Measurements from ENCODE around the gene ANP32D. TPM values are rescaled to one million over a fixed set of nuclear protein-coding genes. Genes with fewer than 3 reads are reported as not detected.
"Not testable (repeated sequence)": the region's sequence is repeated elsewhere in the genome, so short reads cannot be mapped to it uniquely, and the experiment has no call there.

Gene ANP32D
- total and polyA plus RNA-seq, 2 donors: 0.07 TPM; not detected in 1

GRCh38 chr12:48451372-48451771, 21.0 kb upstream of the ANP32D start:
- H3K36me3 ChIP-seq (ENCODE audit: control insufficient read depth in 2 of 2, insufficient read depth in 2 of 2, low read length in 1 of 2): no peaks in the 10 kb centered on the region
- H3K9me3 ChIP-seq (ENCODE audit: control insufficient read depth in 2 of 2, insufficient read depth in 1 of 2, low read length in 1 of 2): no peaks in the 10 kb centered on the region
- no peak for DNase-seq (ENCODE audit: low read depth in 6 of 9, low spot score in 9 of 9)
- H3K27me3 ChIP-seq (ENCODE audit: control insufficient read depth in 2 of 2, insufficient read depth in 1 of 2, low read length in 1 of 2): no peaks in the 10 kb centered on the region
- H3K27ac ChIP-seq (ENCODE audit: low read depth in 1 of 2, low read length in 1 of 2): no peak overlapping the region
- WGBS: 84% methylated on average over 1 of the region's 1 CpG
- no peak overlapping the region for H3K4me3 ChIP-seq (ENCODE audit: low read length in 2 of 2)
- H3K4me1 ChIP-seq (ENCODE audit: control insufficient read depth in 2 of 2, insufficient read depth in 2 of 2, low read length in 2 of 2): no peaks in the 10 kb centered on the region

GRCh38 chr12:48452961-48453360, 19.4 kb upstream of the ANP32D start:
- not testable (repeated sequence) for H3K9me3 ChIP-seq (ENCODE audit: control insufficient read depth in 2 of 2, insufficient read depth in 1 of 2, low read length in 1 of 2); H3K27ac ChIP-seq (ENCODE audit: low read depth in 1 of 2, low read length in 1 of 2); H3K4me3 ChIP-seq (ENCODE audit: low read length in 2 of 2); H3K27me3 ChIP-seq (ENCODE audit: control insufficient read depth in 2 of 2, insufficient read depth in 1 of 2, low read length in 1 of 2); H3K36me3 ChIP-seq (ENCODE audit: control insufficient read depth in 2 of 2, insufficient read depth in 2 of 2, low read length in 1 of 2); DNase-seq (ENCODE audit: low read depth in 6 of 9, low spot score in 9 of 9); H3K4me1 ChIP-seq (ENCODE audit: control insufficient read depth in 2 of 2, insufficient read depth in 2 of 2, low read length in 2 of 2)
- 94% methylated on average over 2 of the region's 2 CpGs for WGBS

GRCh38 chr12:48454667-48455066, 17.7 kb upstream of the ANP32D start:
- no peaks in the 10 kb centered on the region for H3K4me1 ChIP-seq (ENCODE audit: control insufficient read depth in 2 of 2, insufficient read depth in 2 of 2, low read length in 2 of 2)
- H3K27ac ChIP-seq (ENCODE audit: low read depth in 1 of 2, low read length in 1 of 2): no peak overlapping the region
- peak in 1 of 9 donors; percentile 20 for DNase-seq (ENCODE audit: low read depth in 6 of 9, low spot score in 9 of 9)
- no peaks in the 10 kb centered on the region for H3K9me3 ChIP-seq (ENCODE audit: control insufficient read depth in 2 of 2, insufficient read depth in 1 of 2, low read length in 1 of 2)
- 98% methylated on average over 1 of the region's 1 CpG for WGBS
- H3K4me3 ChIP-seq (ENCODE audit: low read length in 2 of 2): no peak overlapping the region
- no peaks in the 10 kb centered on the region for H3K36me3 ChIP-seq (ENCODE audit: control insufficient read depth in 2 of 2, insufficient read depth in 2 of 2, low read length in 1 of 2)
- H3K27me3 ChIP-seq (ENCODE audit: control insufficient read depth in 2 of 2, insufficient read depth in 1 of 2, low read length in 1 of 2): no peaks in the 10 kb centered on the region

- WGBS: 79% methylated on average over 2 of the region's 2 CpGs
- Histone ChIP-seq H3K4me3 (ENCODE audit: low read length in 2 of 2) (no peak overlapping the region), H3K27ac (ENCODE audit: low read depth in 1 of 2, low read length in 1 of 2) (no peak overlapping the region), H3K9me3 (ENCODE audit: control insufficient read depth in 2 of 2, insufficient read depth in 1 of 2, low read length in 1 of 2) (no peaks in the 10 kb centered on the region), H3K36me3 (ENCODE audit: control insufficient read depth in 2 of 2, insufficient read depth in 2 of 2, low read length in 1 of 2) (no peaks in the 10 kb centered on the region), H3K4me1 (ENCODE audit: control insufficient read depth in 2 of 2, insufficient read depth in 2 of 2, low read length in 2 of 2) (no peaks in the 10 kb centered on the region), H3K27me3 (ENCODE audit: control insufficient read depth in 2 of 2, insufficient read depth in 1 of 2, low read length in 1 of 2) (no peaks in the 10 kb centered on the region)
- no peak for DNase-seq (ENCODE audit: low read depth in 6 of 9, low spot score in 9 of 9)
Observed at GRCh38 chr12:48455116-48455515, 17.2 kb upstream of the ANP32D start.

GRCh38 chr12:48459259-48459658, 13.1 kb upstream of the ANP32D start:
- H3K4me3 ChIP-seq (ENCODE audit: low read length in 2 of 2): no peak overlapping the region
- H3K27me3 ChIP-seq (ENCODE audit: control insufficient read depth in 2 of 2, insufficient read depth in 1 of 2, low read length in 1 of 2): no peaks in the 10 kb centered on the region
- H3K27ac ChIP-seq (ENCODE audit: low read depth in 1 of 2, low read length in 1 of 2): no peak overlapping the region
- WGBS: 96% methylated on average over 6 of the region's 6 CpGs
- H3K36me3 ChIP-seq (ENCODE audit: control insufficient read depth in 2 of 2, insufficient read depth in 2 of 2, low read length in 1 of 2): no peaks in the 10 kb centered on the region
- H3K9me3 ChIP-seq (ENCODE audit: control insufficient read depth in 2 of 2, insufficient read depth in 1 of 2, low read length in 1 of 2): no peaks in the 10 kb centered on the region
- DNase-seq (ENCODE audit: low read depth in 6 of 9, low spot score in 9 of 9): no peak
- H3K4me1 ChIP-seq (ENCODE audit: control insufficient read depth in 2 of 2, insufficient read depth in 2 of 2, low read length in 2 of 2): no peaks in the 10 kb centered on the region

GRCh38 chr12:48469027-48469426, 3.3 kb upstream of the ANP32D start:
- not testable (repeated sequence) for H3K9me3 ChIP-seq (ENCODE audit: control insufficient read depth in 2 of 2, insufficient read depth in 1 of 2, low read length in 1 of 2); H3K4me3 ChIP-seq (ENCODE audit: low read length in 2 of 2); H3K27ac ChIP-seq (ENCODE audit: low read depth in 1 of 2, low read length in 1 of 2); H3K4me1 ChIP-seq (ENCODE audit: control insufficient read depth in 2 of 2, insufficient read depth in 2 of 2, low read length in 2 of 2); H3K36me3 ChIP-seq (ENCODE audit: control insufficient read depth in 2 of 2, insufficient read depth in 2 of 2, low read length in 1 of 2); H3K27me3 ChIP-seq (ENCODE audit: control insufficient read depth in 2 of 2, insufficient read depth in 1 of 2, low read length in 1 of 2); DNase-seq (ENCODE audit: low read depth in 6 of 9, low spot score in 9 of 9)
- WGBS: 91% methylated on average over 9 of the region's 9 CpGs

- 88% methylated on average over 9 of the region's 9 CpGs for WGBS
- DNase-seq (ENCODE audit: low read depth in 6 of 9, low spot score in 9 of 9): no peak
- Histone ChIP-seq H3K4me3 (ENCODE audit: low read length in 2 of 2) (no peak overlapping the region), H3K27ac (ENCODE audit: low read depth in 1 of 2, low read length in 1 of 2) (no peak overlapping the region), H3K27me3 (ENCODE audit: control insufficient read depth in 2 of 2, insufficient read depth in 1 of 2, low read length in 1 of 2) (no peaks in the 10 kb centered on the region), H3K36me3 (ENCODE audit: control insufficient read depth in 2 of 2, insufficient read depth in 2 of 2, low read length in 1 of 2) (no peaks in the 10 kb centered on the region), H3K9me3 (ENCODE audit: control insufficient read depth in 2 of 2, insufficient read depth in 1 of 2, low read length in 1 of 2) (peaks cover 1 to 3% of the 10 kb centered on the region in 2 donors), H3K4me1 (ENCODE audit: control insufficient read depth in 2 of 2, insufficient read depth in 2 of 2, low read length in 2 of 2) (no peaks in the 10 kb centered on the region)
Observed at GRCh38 chr12:48473061-48473460, 702 bp downstream of the ANP32D start.

GRCh38 chr12:48474497-48474896, 2.1 kb downstream of the ANP32D start:
- not testable (repeated sequence) for DNase-seq (ENCODE audit: low read depth in 6 of 9, low spot score in 9 of 9); H3K4me3 ChIP-seq (ENCODE audit: low read length in 2 of 2); H3K4me1 ChIP-seq (ENCODE audit: control insufficient read depth in 2 of 2, insufficient read depth in 2 of 2, low read length in 2 of 2); H3K36me3 ChIP-seq (ENCODE audit: control insufficient read depth in 2 of 2, insufficient read depth in 2 of 2, low read length in 1 of 2); H3K9me3 ChIP-seq (ENCODE audit: control insufficient read depth in 2 of 2, insufficient read depth in 1 of 2, low read length in 1 of 2); H3K27me3 ChIP-seq (ENCODE audit: control insufficient read depth in 2 of 2, insufficient read depth in 1 of 2, low read length in 1 of 2); H3K27ac ChIP-seq (ENCODE audit: low read depth in 1 of 2, low read length in 1 of 2)
- 95% methylated on average over 11 of the region's 11 CpGs for WGBS

- H3K27ac ChIP-seq (ENCODE audit: low read depth in 1 of 2, low read length in 1 of 2): no peak within 1 kb of the TSS
- no peak for DNase-seq (ENCODE audit: low read depth in 6 of 9, low spot score in 9 of 9)
- 97% methylated on average over 2 of the region's 2 CpGs for WGBS
Observed at GRCh38 chr12:48482198-48482597, 9.8 kb downstream of the ANP32D start, which contains the start of gene C12orf54. C12orf54 (plus strand) TSS chr12:48482498; CDS start chr12:48483297, 799 bp downstream.

GRCh38 chr12:48482930-48483329, 10.6 kb downstream of the ANP32D start:
- DNase-seq (ENCODE audit: low read depth in 6 of 9, low spot score in 9 of 9): no peak

More at GRCh38 chr12:48482198-48482597, 9.8 kb downstream of the ANP32D start, which contains the start of gene C12orf54:
- peaks cover 0 to 2% of the 10 kb centered on the region in 2 donors for H3K4me1 ChIP-seq (ENCODE audit: control insufficient read depth in 2 of 2, insufficient read depth in 2 of 2, low read length in 2 of 2)
- no peaks in the 10 kb centered on the region for H3K9me3 ChIP-seq (ENCODE audit: control insufficient read depth in 2 of 2, insufficient read depth in 1 of 2, low read length in 1 of 2)
- H3K36me3 ChIP-seq (ENCODE audit: control insufficient read depth in 2 of 2, insufficient read depth in 2 of 2, low read length in 1 of 2): no peaks in the 10 kb centered on the region
- H3K27me3 ChIP-seq (ENCODE audit: control insufficient read depth in 2 of 2, insufficient read depth in 1 of 2, low read length in 1 of 2): no peaks in the 10 kb centered on the region
- H3K4me3 ChIP-seq (ENCODE audit: low read length in 2 of 2): no peak within 1 kb of the TSS

More at GRCh38 chr12:48482930-48483329, 10.6 kb downstream of the ANP32D start:
- no peaks in the 10 kb centered on the region for H3K9me3 ChIP-seq (ENCODE audit: control insufficient read depth in 2 of 2, insufficient read depth in 1 of 2, low read length in 1 of 2)
- no peaks in the 10 kb centered on the region for H3K36me3 ChIP-seq (ENCODE audit: control insufficient read depth in 2 of 2, insufficient read depth in 2 of 2, low read length in 1 of 2)
- H3K4me3 ChIP-seq (ENCODE audit: low read length in 2 of 2): no peak overlapping the region
- no peaks in the 10 kb centered on the region for H3K27me3 ChIP-seq (ENCODE audit: control insufficient read depth in 2 of 2, insufficient read depth in 1 of 2, low read length in 1 of 2)
- H3K27ac ChIP-seq (ENCODE audit: low read depth in 1 of 2, low read length in 1 of 2): no peak overlapping the region
- WGBS: 91% methylated on average over 3 of the region's 3 CpGs
- H3K4me1 ChIP-seq (ENCODE audit: control insufficient read depth in 2 of 2, insufficient read depth in 2 of 2, low read length in 2 of 2): peaks cover 0 to 2% of the 10 kb centered on the region in 2 donors

Measured in thymus (tissue), 11 donors.